Fibroblast of skin of left biceps (primary cell): ENCODE data around the gene ZBTB48.
"Not testable (repeated sequence)": the region's sequence is repeated elsewhere in the genome, so short reads cannot be mapped to it uniquely, and the experiment has no call there.

ENCODE experiments used
- DNase-seq, 2 experiments: peaks; one replicate each; pipeline ENCODE4 v3.0.0-alpha.2; 2013; ENCODE audit warnings: low read depth in 2 of 2

ZBTB48 gene

GRCh38 chr1:6591222-6591621 lies 11.4 kb downstream of the ZBTB48 start:
- DNase-seq: no peak

GRCh38 chr1:6591644-6592043 lies 11.8 kb downstream of the ZBTB48 start:
- no peak for DNase-seq

- no peak for DNase-seq
These were observed 12.6 kb downstream of the ZBTB48 start for GRCh38 chr1:6592441-6592840.

GRCh38 chr1:6592865-6593593 lies 13.2 kb downstream of the ZBTB48 start:
- DNase-seq: no peak

DNA sequence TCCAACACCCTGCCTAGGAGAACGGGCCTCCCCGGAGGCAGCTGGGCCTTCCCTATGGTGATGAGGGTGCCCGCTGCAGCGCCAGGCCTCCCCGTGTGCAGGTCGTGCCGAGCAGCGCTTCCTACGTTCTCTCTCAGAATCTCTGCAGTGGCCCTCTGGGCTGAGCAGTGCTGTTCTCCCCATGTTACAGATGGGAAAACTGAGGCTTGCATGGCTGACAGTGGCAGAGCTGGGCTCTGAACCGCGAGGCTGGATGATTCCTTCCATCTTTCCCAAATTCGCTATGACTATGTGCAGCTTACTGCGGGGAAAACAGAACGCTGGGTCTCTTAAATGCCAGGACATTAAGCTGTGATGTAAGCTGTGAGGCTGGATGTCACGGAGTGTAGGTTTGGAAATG lies 14.0 kb downstream of the ZBTB48 start:
- no peak for DNase-seq

DNA sequence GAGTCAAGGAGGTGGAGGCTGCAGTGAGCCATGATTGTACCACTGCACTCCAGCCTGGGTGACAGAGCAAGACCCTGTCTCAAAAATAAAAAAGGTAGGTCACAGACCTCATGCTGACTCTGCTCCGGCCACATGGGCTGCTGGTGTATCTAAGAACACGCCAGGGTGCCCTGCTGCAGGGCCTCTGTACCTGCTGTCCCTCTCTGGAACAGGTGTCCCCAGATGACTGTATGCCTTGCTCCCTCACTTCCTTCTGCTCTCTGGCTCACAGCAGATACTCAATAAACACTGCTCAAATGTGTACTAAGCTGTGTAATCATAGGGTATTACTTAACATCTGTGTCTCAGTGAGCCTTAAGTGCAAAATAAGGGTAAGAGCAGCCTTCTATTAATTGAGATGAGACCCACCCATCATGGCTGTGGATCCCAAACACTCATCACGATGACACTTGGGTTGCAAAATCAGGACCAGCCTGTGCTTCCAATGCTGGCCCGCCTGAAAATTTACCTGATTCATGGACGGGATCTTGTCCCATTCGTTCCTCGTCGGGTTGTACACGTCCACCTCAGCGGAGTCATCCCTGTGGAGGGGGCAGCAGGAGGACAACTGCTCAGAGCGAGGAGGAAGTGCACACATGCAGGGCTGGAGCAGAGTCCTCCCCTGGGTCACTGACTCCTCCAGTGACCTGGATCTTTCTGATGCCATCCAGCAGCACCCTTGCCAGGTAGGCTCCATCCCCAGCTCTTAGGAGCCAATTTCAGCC lies 15.4 kb downstream of the ZBTB48 start:
- DNase-seq: no peak

- no peak for DNase-seq
These were observed 16.6 kb downstream of the ZBTB48 start for GRCh38 chr1:6596351-6596750.

DNA sequence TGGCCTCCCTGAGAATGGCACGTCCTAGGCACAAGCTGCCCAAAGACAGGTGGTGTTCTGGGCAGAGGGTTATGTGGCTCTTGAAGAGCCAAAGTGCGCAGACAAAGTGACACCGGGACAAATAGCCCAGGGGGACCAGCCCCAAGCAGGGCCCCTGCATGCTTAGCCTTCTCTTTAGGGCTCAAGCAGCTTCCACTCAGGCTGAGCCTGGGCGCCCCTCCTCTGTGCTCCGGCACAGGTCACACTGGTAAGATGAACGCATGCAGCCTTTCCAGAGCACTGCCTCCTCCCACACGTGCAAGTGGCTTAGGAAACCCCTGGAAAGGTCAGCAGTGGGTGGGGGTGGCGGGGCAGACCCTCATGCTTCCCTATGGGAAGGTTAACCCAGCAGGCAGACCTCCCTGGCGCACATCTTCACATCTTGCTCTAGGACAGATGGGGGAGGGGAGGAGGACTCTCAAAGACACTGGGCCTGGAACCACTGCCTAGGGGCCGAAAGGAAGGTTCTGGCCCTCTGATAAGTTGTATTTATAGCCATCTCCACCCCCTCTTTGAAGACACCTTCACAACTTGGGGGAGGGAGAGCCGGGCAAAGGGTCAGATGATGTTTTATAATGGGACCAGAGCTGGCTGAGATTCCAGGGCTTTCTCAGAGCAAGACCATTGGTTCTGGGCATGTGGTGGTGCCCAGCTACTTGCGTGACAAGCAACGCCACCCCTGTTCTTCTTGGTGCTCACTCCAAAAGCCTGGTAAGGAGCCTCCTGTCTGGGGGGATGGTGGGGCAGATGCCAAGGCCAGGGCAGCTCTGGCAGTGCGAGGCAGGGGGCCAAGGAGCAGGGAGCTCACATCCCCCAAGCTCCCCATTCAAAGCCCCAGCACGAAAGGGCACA lies 17.3 kb downstream of the ZBTB48 start:
- no peak for DNase-seq

GRCh38 chr1:6597777-6598131 lies 18.0 kb downstream of the ZBTB48 start:
- no peak for DNase-seq

- DNase-seq: no peak
These were observed 19.6 kb downstream of the ZBTB48 start for GRCh38 chr1:6599141-6599975.

GRCh38 chr1:6599991-6600390 lies 20.2 kb downstream of the ZBTB48 start:
- not testable (repeated sequence) for DNase-seq

- no peak for DNase-seq
These were observed 20.7 kb downstream of the ZBTB48 start for GRCh38 chr1:6600410-6601048.

GRCh38 chr1:6601049-6601922 lies 21.5 kb downstream of the ZBTB48 start:
- DNase-seq: peak; percentile 58 to 69

DNA sequence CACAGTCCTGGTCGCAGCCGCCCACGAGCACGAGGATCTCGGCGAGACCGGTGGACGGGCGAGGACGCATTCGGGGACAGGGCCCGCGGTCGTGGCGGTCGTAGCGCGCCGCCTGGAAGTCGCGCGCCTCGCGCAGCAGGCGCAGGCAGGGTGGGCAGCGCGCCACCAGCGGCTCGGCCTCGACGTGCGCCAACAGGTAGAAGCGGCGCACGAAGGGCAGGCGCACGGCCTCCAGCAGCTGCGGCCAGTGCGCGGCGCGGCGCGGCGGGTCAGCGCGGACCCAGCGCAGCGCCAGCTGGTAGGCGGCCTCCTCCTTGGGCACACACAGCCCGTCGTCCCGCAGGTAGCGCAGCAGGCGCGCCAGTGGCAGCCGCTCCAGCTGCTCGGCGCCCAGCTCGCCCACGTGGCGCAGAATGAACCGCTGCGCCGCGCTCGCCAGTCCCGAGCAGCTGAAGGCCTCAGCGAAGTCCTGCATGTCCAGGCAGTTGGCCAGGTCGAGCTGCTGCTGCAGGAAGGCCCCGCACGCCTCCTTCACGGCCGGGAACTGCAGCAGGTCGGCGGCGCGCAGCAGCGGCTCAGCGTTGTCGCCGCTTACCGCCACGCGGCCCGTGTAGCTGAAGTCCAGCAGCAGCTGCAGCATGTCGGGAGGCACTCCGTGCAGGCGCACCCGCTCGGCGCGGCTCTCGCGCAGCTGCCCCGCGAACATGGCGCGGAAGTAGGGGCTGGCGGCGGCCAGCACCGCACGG lies 22.3 kb downstream of the ZBTB48 start:
- no peak for DNase-seq

GRCh38 chr1:6602669-6603237 lies 23.0 kb downstream of the ZBTB48 start, which contains the start of gene KLHL21:
KLHL21 (minus strand) TSS chr1:6602869; CDS start chr1:6602817, 52 bp downstream.
- DNase-seq: peak; percentile 64 to 70

GRCh38 chr1:6603238-6603914 lies 23.6 kb downstream of the ZBTB48 start:
- peak in 1 of 2 experiments; percentile 55 for DNase-seq

DNA sequence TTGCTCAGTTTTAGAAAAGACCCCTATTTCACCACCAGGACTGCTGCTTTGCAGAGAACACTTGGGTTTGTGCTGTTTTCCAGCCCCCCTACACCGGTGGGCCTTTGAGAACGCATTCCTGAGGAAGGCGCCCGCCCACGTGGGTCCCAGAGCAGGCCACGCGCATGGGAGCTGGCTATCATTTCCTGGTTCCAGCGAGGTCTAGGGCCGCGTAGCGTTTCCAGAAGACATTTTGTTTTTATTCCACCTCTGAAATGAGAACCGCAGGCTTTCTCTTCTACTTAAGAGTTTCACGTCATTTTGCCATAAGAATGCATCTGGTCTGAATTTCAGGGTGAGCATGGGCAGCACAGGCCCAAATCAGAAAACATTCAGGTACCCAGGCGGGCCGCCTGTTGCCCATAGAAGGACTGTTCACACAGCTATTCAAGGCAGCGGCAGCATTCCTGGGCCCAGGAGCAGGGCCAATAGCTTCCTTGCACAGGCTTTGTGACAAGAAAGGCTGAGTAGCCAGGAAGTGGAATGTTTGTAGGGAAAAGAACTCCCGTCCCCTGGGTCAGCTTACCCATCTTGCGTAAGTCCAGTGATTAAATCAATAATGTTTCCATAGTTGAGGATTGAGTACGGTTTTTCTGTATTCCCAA lies 24.2 kb downstream of the ZBTB48 start:
- DNase-seq: peak; percentile 61 to 67
